Vagina (tissue), 2 donors: ENCODE data around the gene RBFOX1. TPM values are rescaled to one million over a fixed set of nuclear protein-coding genes. Genes with fewer than 3 reads are reported as not detected.

ENCODE experiments used
- DNase-seq, 2 donors: peaks; one replicate each; pipeline ENCODE4 v3.0.0-alpha.2; 2017; ENCODE audit errors: extremely low spot score in 2 of 2
- H3K27ac ChIP-seq: fragments of 200-600 bp; sonication (generic); one replicate; pipeline ENCODE4 v1.5.1; 2019
- H3K27me3 ChIP-seq: fragments of 200-600 bp; sonication (generic); one replicate; pipeline ENCODE4 v1.5.1; 2019
- H3K36me3 ChIP-seq, 2 donors: fragments of 200-600 bp; sonication (generic); one replicate each; pipeline ENCODE4 v1.5.1; 2017 to 2019
- H3K4me1 ChIP-seq: fragments of 200-600 bp; sonication (generic); one replicate; pipeline ENCODE4 v1.5.1; 2019
- H3K4me3 ChIP-seq, 2 donors: fragments of 200-600 bp; sonication (generic); 1 replicate in 1 of 2; 2 replicates in 1 of 2; pipeline ENCODE4 v1.5.1; 2016 to 2019
- H3K9me3 ChIP-seq: fragments of 200-600 bp; sonication (generic); one replicate; pipeline ENCODE4 v1.5.1; 2019
- POLR2A ChIP-seq, 2 donors: fragments of 450-650 bp; IDR thresholded peaks; one replicate each; pipeline ENCODE4 v1.6.1; 2017; ENCODE audit warnings: antibody characterized with exemption in 2 of 2, mild to moderate bottlenecking in 2 of 2, moderate library complexity in 2 of 2
- POLR2AphosphoS5 ChIP-seq, 2 donors: sonication (generic); formaldehyde crosslinking; IDR thresholded peaks; one replicate each; pipeline ENCODE4 v1.9.0; 2017; ENCODE audit warnings: antibody characterized with exemption in 2 of 2, mild to moderate bottlenecking in 2 of 2, low read depth in 1 of 2; ENCODE audit not compliant: insufficient read depth in 1 of 2
- intact Hi-C: fragments of 100-400 bp; cut with DNase I; formaldehyde crosslinking; loops from one replicate; pipeline ENCODE4 v1.15.1; 2023
- total RNA-seq: library from RNA; depleted of rRNA; stranded (reverse); fragments of >200 nt; gene quantifications from one replicate; pipeline ENCODE4 v1.2.3, GENCODE V29; 2016
- TF ChIP-seq, protein P1 (sequence below), 3 experiments: fragments of 450-650 bp in 2 of 3; fragments of 200-600 bp in 1 of 3; sonication (generic) in 1 of 3; IDR thresholded peaks; one replicate each; pipeline ENCODE4 v1.5.1; 2017 to 2019; ENCODE audit warnings: antibody characterized with exemption in 3 of 3, mild to moderate bottlenecking in 2 of 3, moderate library complexity in 2 of 3

RBFOX1 gene
- total RNA-seq, 1 donor from 2014 or later: 6.6 TPM

DNA sequence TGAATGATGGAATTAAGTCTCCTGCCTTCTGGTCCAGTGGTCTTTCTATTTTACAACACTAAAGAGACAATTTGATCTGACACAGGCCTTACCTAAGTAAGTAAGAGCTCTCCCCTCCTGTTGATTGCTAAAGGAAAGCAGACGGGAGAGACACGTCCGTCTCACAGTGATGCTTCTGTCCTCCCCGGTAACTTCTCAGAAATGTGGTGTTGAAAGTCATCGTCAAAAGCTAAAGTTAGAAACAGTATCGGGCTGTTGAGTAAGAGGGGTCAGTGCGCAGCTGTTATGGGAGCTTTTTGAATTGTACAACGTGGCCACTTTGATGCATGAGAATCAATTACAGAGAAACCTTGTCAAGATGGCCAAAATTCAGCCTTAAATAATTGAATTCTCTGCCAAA, 1.9 kb upstream of the RBFOX1 start:
- Histone ChIP-seq H3K4me3 (no peak overlapping the region), H3K36me3 (no peaks in the 10 kb centered on the region), H3K27me3 (no peaks in the 10 kb centered on the region), H3K27ac (no peak overlapping the region), H3K4me1 (no peaks in the 10 kb centered on the region), H3K9me3 (no peaks in the 10 kb centered on the region)
- intact Hi-C loops: no loop called here
- DNase-seq: no peak
- no peak for TF ChIP-seq POLR2AphosphoS5 (IDR thresholded peaks at IDR 0.05; ENCODE audit: insufficient read depth in 1 of 2, low read depth in 1 of 2)
- TF ChIP-seq POLR2A (IDR thresholded peaks at IDR 0.05): no peak
- TF ChIP-seq, protein P1, sequence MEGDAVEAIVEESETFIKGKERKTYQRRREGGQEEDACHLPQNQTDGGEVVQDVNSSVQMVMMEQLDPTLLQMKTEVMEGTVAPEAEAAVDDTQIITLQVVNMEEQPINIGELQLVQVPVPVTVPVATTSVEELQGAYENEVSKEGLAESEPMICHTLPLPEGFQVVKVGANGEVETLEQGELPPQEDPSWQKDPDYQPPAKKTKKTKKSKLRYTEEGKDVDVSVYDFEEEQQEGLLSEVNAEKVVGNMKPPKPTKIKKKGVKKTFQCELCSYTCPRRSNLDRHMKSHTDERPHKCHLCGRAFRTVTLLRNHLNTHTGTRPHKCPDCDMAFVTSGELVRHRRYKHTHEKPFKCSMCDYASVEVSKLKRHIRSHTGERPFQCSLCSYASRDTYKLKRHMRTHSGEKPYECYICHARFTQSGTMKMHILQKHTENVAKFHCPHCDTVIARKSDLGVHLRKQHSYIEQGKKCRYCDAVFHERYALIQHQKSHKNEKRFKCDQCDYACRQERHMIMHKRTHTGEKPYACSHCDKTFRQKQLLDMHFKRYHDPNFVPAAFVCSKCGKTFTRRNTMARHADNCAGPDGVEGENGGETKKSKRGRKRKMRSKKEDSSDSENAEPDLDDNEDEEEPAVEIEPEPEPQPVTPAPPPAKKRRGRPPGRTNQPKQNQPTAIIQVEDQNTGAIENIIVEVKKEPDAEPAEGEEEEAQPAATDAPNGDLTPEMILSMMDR (IDR thresholded peaks at IDR 0.05): no peak

DNA sequence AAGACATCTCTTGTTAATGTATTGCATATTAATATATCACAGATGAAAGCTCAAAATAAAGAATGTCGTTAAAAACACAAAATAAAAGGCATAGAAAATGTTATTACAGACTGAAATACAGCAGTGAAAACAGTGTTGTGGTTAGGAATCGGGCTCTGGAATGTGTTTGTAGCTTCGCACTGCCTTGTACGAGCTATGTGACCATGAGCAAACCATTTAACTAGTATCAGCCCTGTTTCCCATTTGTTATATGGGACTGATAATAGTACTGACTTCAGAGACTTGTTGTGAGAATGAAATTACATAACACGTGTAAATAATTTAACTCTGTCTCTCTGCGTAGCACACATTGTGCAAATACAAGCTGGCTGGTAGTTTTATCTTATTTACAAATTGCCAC, 648 bp upstream of the RBFOX1 start:
- Histone ChIP-seq H3K9me3 (no peaks in the 10 kb centered on the region), H3K4me3 (no peak overlapping the region), H3K36me3 (no peaks in the 10 kb centered on the region), H3K27me3 (no peaks in the 10 kb centered on the region), H3K27ac (no peak overlapping the region), H3K4me1 (no peaks in the 10 kb centered on the region)
- intact Hi-C loops: no loop called here
- no peak for DNase-seq
- TF ChIP-seq POLR2A (IDR thresholded peaks at IDR 0.05) (no peak), POLR2AphosphoS5 (IDR thresholded peaks at IDR 0.05; ENCODE audit: insufficient read depth in 1 of 2, low read depth in 1 of 2) (no peak)
- TF ChIP-seq, protein P1 (IDR thresholded peaks at IDR 0.05): no peak

DNA sequence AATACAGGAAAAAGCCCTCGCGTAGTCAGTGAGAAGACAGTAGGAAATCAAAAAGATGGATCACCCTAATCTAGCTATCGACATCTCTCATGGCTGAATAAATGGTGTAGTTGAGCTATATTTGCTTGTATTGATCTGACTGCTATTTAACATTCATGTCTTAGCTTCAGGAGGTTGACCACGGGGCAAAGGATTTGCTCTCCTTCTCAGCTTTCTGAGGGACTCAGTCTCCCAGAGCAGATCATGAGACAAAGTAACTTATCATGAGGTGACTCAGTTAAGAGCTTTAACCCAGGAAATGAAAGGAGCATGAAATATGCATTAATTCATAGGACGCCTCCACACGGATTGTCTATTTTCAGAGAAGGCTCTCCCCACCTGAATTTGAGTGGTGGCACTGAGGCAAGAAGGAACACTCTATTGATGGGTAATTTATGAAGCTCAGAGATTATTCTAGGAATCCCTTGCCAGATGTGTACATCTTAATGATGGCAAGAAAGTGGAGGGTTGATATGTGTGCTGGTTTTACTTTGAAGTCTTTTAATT, 608 bp downstream of the RBFOX1 start:
- H3K4me3 ChIP-seq: no peak overlapping the region
- TF ChIP-seq POLR2A (IDR thresholded peaks at IDR 0.05) (no peak), POLR2AphosphoS5 (IDR thresholded peaks at IDR 0.05; ENCODE audit: insufficient read depth in 1 of 2, low read depth in 1 of 2) (no peak)
- TF ChIP-seq, protein P1 (IDR thresholded peaks at IDR 0.05): no peak
- intact Hi-C loops: no loop called here
- H3K4me1 ChIP-seq: no peaks in the 10 kb centered on the region
- H3K27ac ChIP-seq: no peak overlapping the region
- H3K27me3 ChIP-seq: no peaks in the 10 kb centered on the region
- no peaks in the 10 kb centered on the region for H3K9me3 ChIP-seq
- H3K36me3 ChIP-seq: no peaks in the 10 kb centered on the region
- no peak for DNase-seq

DNA sequence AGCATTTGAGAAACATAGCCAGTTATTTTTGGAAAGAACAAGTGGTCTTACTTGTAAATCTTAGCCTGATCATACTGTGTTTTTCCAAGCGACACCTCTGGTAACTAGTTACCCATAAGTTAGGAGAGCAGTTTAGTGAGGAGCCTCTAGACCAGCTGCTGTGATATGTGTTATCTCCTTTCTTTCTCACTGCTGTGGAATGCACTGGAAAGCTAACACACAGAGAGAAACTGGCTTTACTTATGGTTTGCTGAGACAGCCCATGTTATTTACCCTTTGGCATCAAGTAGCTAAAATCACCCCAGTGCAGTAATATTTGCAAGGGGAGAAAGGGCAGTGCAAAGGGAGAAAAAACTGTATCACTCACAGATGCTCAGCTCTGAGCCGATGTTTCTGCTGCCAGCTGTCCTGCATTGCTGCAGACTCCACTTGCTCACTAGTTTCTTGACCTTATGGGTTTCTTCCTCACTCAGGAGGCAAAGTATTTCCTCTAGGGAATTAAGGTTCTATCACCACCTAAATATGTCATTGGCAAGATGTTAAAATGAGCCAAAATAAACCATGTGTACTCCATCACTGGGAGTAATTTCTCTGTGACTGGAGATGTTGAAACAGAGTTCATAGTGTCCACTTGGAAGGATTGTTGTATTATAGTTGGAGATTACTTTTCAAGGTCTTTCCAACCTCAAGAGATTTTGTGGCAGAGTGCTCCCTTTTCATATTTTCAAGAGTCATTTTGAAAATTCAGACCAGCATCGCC, 2.3 kb downstream of the RBFOX1 start:
- no peak for DNase-seq
- Histone ChIP-seq H3K4me3 (no peak overlapping the region), H3K9me3 (no peaks in the 10 kb centered on the region), H3K36me3 (no peaks in the 10 kb centered on the region), H3K27ac (no peak overlapping the region), H3K27me3 (no peaks in the 10 kb centered on the region), H3K4me1 (no peaks in the 10 kb centered on the region)
- intact Hi-C loops: no loop called here
- TF ChIP-seq, protein P1 (IDR thresholded peaks at IDR 0.05): no peak
- no peak for TF ChIP-seq POLR2AphosphoS5 (IDR thresholded peaks at IDR 0.05; ENCODE audit: insufficient read depth in 1 of 2, low read depth in 1 of 2)
- no peak for TF ChIP-seq POLR2A (IDR thresholded peaks at IDR 0.05)

DNA sequence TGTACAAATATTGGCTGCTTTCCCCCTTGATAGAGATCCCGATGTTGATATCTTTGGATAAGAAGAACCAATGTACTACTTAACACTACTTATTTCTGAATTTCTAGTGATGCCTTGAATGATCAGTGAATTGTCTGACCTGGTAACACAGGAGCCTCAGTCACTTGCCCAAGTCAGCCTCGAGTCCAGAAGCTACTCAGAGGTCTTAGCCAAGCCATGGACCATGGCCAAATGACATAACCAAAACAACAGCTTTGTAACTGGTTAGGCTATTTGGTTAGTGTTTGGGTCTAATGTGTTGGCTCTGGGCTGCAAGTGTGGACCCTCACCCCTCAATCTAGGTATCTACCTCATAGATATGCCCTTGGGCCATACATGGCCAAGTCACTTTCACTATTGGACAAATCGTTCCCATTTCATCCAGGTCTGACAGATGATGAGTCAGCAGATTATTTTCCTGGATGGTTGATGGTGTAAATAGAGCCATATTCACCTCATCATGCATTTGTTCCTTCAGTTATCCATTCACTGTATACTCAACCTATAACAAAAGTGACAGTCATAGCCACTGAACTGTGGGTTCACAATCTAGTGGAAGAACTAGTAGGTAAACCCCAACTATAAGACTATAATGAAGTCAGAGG, 3.5 kb downstream of the RBFOX1 start:
- TF ChIP-seq POLR2AphosphoS5 (IDR thresholded peaks at IDR 0.05; ENCODE audit: insufficient read depth in 1 of 2, low read depth in 1 of 2) (no peak), POLR2A (IDR thresholded peaks at IDR 0.05) (no peak)
- TF ChIP-seq, protein P1 (IDR thresholded peaks at IDR 0.05): no peak
- no peaks in the 10 kb centered on the region for H3K4me1 ChIP-seq
- H3K9me3 ChIP-seq: no peaks in the 10 kb centered on the region
- no peaks in the 10 kb centered on the region for H3K36me3 ChIP-seq
- peak in 1 of 2 donors; percentile 56 for DNase-seq
- no peak overlapping the region for H3K27ac ChIP-seq
- intact Hi-C loops: no loop called here
- H3K4me3 ChIP-seq: no peak overlapping the region
- no peaks in the 10 kb centered on the region for H3K27me3 ChIP-seq
